Measurements from ENCODE around the gene LRRC4C. TPM values are rescaled to one million over a fixed set of nuclear protein-coding genes. Genes with fewer than 3 reads are reported as not detected.

LRRC4C gene
- total and polyA plus RNA-seq, 2 experiments from 2014 or later, result 0.35 to 1.1 TPM

- TF ChIP-seq REST (IDR thresholded peaks at IDR 0.05; ENCODE audit: unreplicated experiment), result no peak
- TF ChIP-seq STAT1 (IDR thresholded peaks at IDR 0.05; ENCODE audit: unreplicated experiment), result no peak
- TF ChIP-seq POLR2AphosphoS5 (IDR thresholded peaks at IDR 0.05; ENCODE audit: low read depth), result no peak
These were observed 412.2 kb downstream of the LRRC4C start (continued) for GRCh38 chr11:41047229-41047628.

GRCh38 chr11:41045266-41045665 lies 414.2 kb downstream of the LRRC4C start:
- no peaks in the 10 kb centered on the region for H3K9me2 ChIP-seq (ENCODE audit: insufficient read depth)
- H3K4me2 ChIP-seq, result no peak overlapping the region; the same call in 1 of the 2 replicates
- ATAC-seq, result no peak
- Mint-ChIP-seq H3K27me3 (ENCODE audit: insufficient read depth, low read depth, poor library complexity) (no peaks in the 10 kb centered on the region), H3K36me3 (ENCODE audit: low read depth) (no peaks in the 10 kb centered on the region), H3K27ac (no peak overlapping the region), H3K9me3 (no peaks in the 10 kb centered on the region), H3K4me3 (no peak overlapping the region), H3K4me1 (peaks cover 13% of the 10 kb centered on the region; the same call in 2 of the 3 replicates)
- H3K4me1 ChIP-seq (ENCODE audit: insufficient read depth), result peaks cover 27% of the 10 kb centered on the region; the same call in 1 of the 2 replicates
- H3F3A ChIP-seq (replicated peaks; ENCODE audit: low read depth), result no peaks in the 10 kb centered on the region
- no peak overlapping the region for H3K27ac ChIP-seq (ENCODE audit: low read depth)
- no peaks in the 10 kb centered on the region for H4K20me1 ChIP-seq (replicated peaks; ENCODE audit: insufficient read depth)
- H3K27me3 ChIP-seq (ENCODE audit: insufficient read depth), result no peaks in the 10 kb centered on the region
- no peaks in the 10 kb centered on the region for H3K36me3 ChIP-seq (ENCODE audit: insufficient read depth)
- no peak for TF ChIP-seq EZH2phosphoT487 (IDR thresholded peaks at IDR 0.05; ENCODE audit: unreplicated experiment)
- no peak for TF ChIP-seq NANOG (IDR thresholded peaks at IDR 0.05; ENCODE audit: borderline replicate concordance)
- TF ChIP-seq STAT1 (IDR thresholded peaks at IDR 0.05; ENCODE audit: unreplicated experiment), result no peak
- no peak for TF ChIP-seq ZNF114 (CRISPR knock-in tag; IDR thresholded peaks at IDR 0.05)
- no peak for TF ChIP-seq JUNB (IDR thresholded peaks at IDR 0.05; ENCODE audit: unreplicated experiment)
- no peak for DNase-seq (ENCODE audit: low spot score)
- no peak overlapping the region for H2AFZ ChIP-seq
- H3K79me2 ChIP-seq (replicated peaks; ENCODE audit: insufficient read depth), result no peaks in the 10 kb centered on the region
- H3K4me3 ChIP-seq, result no peak overlapping the region

GRCh38 chr11:41044747-41045146 lies 414.7 kb downstream of the LRRC4C start:
- H3K4me1 Mint-ChIP-seq, result peaks cover 13% of the 10 kb centered on the region; the same call in 2 of the 3 replicates
- ATAC-seq, result no peak
- no peak for TF ChIP-seq REST (IDR thresholded peaks at IDR 0.05; ENCODE audit: unreplicated experiment)
- TF ChIP-seq ZNF114 (CRISPR knock-in tag; IDR thresholded peaks at IDR 0.05), result no peak
- no peak for TF ChIP-seq STAT1 (IDR thresholded peaks at IDR 0.05; ENCODE audit: unreplicated experiment)
- TF ChIP-seq POLR2AphosphoS5 (IDR thresholded peaks at IDR 0.05; ENCODE audit: low read depth), result no peak
- no peak for TF ChIP-seq NANOG (IDR thresholded peaks at IDR 0.05; ENCODE audit: borderline replicate concordance)
- no peak for TF ChIP-seq CREB1 (CRISPR knock-in tag; IDR thresholded peaks at IDR 0.05; ENCODE audit: low read depth)
- no peak for TF ChIP-seq EZH2 (IDR thresholded peaks at IDR 0.05; ENCODE audit: low read depth, unreplicated experiment)
- TF ChIP-seq ZNF331 (CRISPR knock-in tag; IDR thresholded peaks at IDR 0.05; ENCODE audit: low read depth), result no peak
- TF ChIP-seq, protein P1, sequence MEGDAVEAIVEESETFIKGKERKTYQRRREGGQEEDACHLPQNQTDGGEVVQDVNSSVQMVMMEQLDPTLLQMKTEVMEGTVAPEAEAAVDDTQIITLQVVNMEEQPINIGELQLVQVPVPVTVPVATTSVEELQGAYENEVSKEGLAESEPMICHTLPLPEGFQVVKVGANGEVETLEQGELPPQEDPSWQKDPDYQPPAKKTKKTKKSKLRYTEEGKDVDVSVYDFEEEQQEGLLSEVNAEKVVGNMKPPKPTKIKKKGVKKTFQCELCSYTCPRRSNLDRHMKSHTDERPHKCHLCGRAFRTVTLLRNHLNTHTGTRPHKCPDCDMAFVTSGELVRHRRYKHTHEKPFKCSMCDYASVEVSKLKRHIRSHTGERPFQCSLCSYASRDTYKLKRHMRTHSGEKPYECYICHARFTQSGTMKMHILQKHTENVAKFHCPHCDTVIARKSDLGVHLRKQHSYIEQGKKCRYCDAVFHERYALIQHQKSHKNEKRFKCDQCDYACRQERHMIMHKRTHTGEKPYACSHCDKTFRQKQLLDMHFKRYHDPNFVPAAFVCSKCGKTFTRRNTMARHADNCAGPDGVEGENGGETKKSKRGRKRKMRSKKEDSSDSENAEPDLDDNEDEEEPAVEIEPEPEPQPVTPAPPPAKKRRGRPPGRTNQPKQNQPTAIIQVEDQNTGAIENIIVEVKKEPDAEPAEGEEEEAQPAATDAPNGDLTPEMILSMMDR (conservative IDR thresholded peaks at IDR 0.05; ENCODE audit: low read depth in 2 of 2), result no peak
- TF ChIP-seq JUNB (IDR thresholded peaks at IDR 0.05; ENCODE audit: unreplicated experiment), result no peak

More at GRCh38 chr11:41044747-41045146, 414.7 kb downstream of the LRRC4C start:
- Mint-ChIP-seq H3K4me3 (no peak overlapping the region), H3K36me3 (ENCODE audit: low read depth) (no peaks in the 10 kb centered on the region), H3K9me3 (0 out of 3 replicates have a peak, but pooled peaks cover under 1% of the 10 kb centered on the region), H3K27me3 (ENCODE audit: insufficient read depth, low read depth, poor library complexity) (no peaks in the 10 kb centered on the region), H3K27ac (0 out of 2 replicates have a peak overlapping the region, but pooled peaks have one; percentile 25)
- H4K20me1 ChIP-seq (replicated peaks; ENCODE audit: insufficient read depth), result no peaks in the 10 kb centered on the region
- no peak overlapping the region for H3K4me3 ChIP-seq
- no peaks in the 10 kb centered on the region for H3K27me3 ChIP-seq (ENCODE audit: insufficient read depth)
- no peaks in the 10 kb centered on the region for H3K36me3 ChIP-seq (ENCODE audit: insufficient read depth)
- H3K4me1 ChIP-seq (ENCODE audit: insufficient read depth), result peaks cover 27% of the 10 kb centered on the region; the same call in 1 of the 2 replicates
- no peaks in the 10 kb centered on the region for H3F3A ChIP-seq (replicated peaks; ENCODE audit: low read depth)
- no peak overlapping the region for H3K27ac ChIP-seq (ENCODE audit: low read depth)
- H3K9me2 ChIP-seq (ENCODE audit: insufficient read depth), result no peaks in the 10 kb centered on the region
- no peaks in the 10 kb centered on the region for H3K79me2 ChIP-seq (replicated peaks; ENCODE audit: insufficient read depth)
- H2AFZ ChIP-seq, result no peak overlapping the region
- DNase-seq (ENCODE audit: low spot score), result peak; percentile 10
- no peak overlapping the region; the same call in none of the 2 replicates for H3K4me2 ChIP-seq

Measured in GM23338 (cell line).